ENCODE measurements around the gene AP2B1.
"Not testable (repeated sequence)": the region's sequence is repeated elsewhere in the genome, so short reads cannot be mapped to it uniquely, and the experiment has no call there.

- TF ChIP-seq CTCF (IDR thresholded peaks at IDR 0.05; ENCODE audit: insufficient read depth, low read length, poor library complexity, severe bottlenecking); EZH2phosphoT487 (conservative IDR thresholded peaks at IDR 0.05; ENCODE audit: low read length): not testable (repeated sequence)
Measured at GRCh38 chr17:35703308-35703707, 116.2 kb downstream of the AP2B1 start.

All from SU-DHL-6 (cell line).